Gastrocnemius medialis (tissue), 4 donors: ENCODE data around the gene ARHGEF4.

Experiments used
- CTCF ChIP-seq, 5 experiments: fragments of 450-650 bp in 3 of 5; fragments of 200-600 bp in 2 of 5; sonication (generic) in 2 of 5; IDR thresholded peaks in 4 of 5; conservative IDR thresholded peaks in 1 of 5; 1 replicate in 4 of 5; 2 replicates in 1 of 5; pipeline ENCODE4 v1.5.1; 2016 to 2019; ENCODE audit warnings: antibody characterized with exemption in 5 of 5, mild to moderate bottlenecking in 3 of 5, moderate library complexity in 3 of 5
- POLR2A ChIP-seq, 2 donors: fragments of 450-650 bp; IDR thresholded peaks; one replicate each; pipeline ENCODE4 v1.6.1; 2017; ENCODE audit warnings: antibody characterized with exemption in 2 of 2, mild to moderate bottlenecking in 2 of 2, moderate library complexity in 2 of 2

- TF ChIP-seq CTCF (IDR thresholded peaks at IDR 0.05 in 4 of 5, conservative IDR thresholded peaks at IDR 0.05 in 1 of 5): no peak
- no peak for TF ChIP-seq POLR2A (IDR thresholded peaks at IDR 0.05)
Observed at GRCh38 chr2:131052741-131053263, 216.1 kb downstream of the ARHGEF4 start.
